H1 (cell line): ENCODE data around the gene GRM7. TPM values are rescaled to one million over a fixed set of nuclear protein-coding genes. Genes with fewer than 3 reads are reported as not detected.

Experiments used
- CTCF ChIA-PET: fragments of 300-600 bp; sonication (Branson Sonifier 250); formaldehyde crosslinking; loops from one replicate; lab custom pipeline; 2021; ENCODE audit not compliant: partially characterized antibody; lab: Charles Lee
- POLR2A ChIA-PET: fragments of 300-600 bp; sonication (Branson Sonifier 250); formaldehyde crosslinking; loops from one replicate; lab custom pipeline; 2021; ENCODE audit warnings: inconsistent platforms; ENCODE audit not compliant: partially characterized antibody; lab: Charles Lee
- DNase-seq, 2 experiments: peaks; one replicate each; pipeline versions ENCODE4 v3.0.0 to v3.0.0-alpha.2; 2010 to 2022; ENCODE audit warnings: low spot score in 2 of 2, low read depth in 1 of 2, mixed read lengths in 1 of 2
- FAIRE-seq: peaks from 2 replicates; lab custom pipeline; 2011; peaks lifted over from hg19 to GRCh38; lab: Jason Lieb, UNC
- H2AFZ ChIP-seq: 2 replicates; pipeline ENCODE4 v1.8.1; 2012; ENCODE audit warnings: low read length, inconsistent platforms
- H2AK5ac ChIP-seq: 2 replicates; pipeline ENCODE4 v1.6.1; 2013; ENCODE audit warnings: low read depth, low read length
- H2BK120ac ChIP-seq: replicated peaks from 2 replicates; pipeline ENCODE3; 2013; ENCODE audit warnings: low read depth, low read length, inconsistent platforms
- H2BK12ac ChIP-seq: 2 replicates; pipeline ENCODE4 v1.6.1; 2013; ENCODE audit warnings: low read depth, low read length
- H2BK15ac ChIP-seq: 2 replicates; pipeline ENCODE4 v1.6.1; 2013; ENCODE audit warnings: low read length
- H2BK20ac ChIP-seq: 2 replicates; pipeline ENCODE4 v1.6.1; 2013; ENCODE audit warnings: low read length
- H2BK5ac ChIP-seq: 2 replicates; pipeline ENCODE4 v1.6.1; 2013; ENCODE audit warnings: low read depth, low read length
- H3K14ac ChIP-seq: 2 replicates; pipeline ENCODE4 v1.6.1; 2013; ENCODE audit warnings: inconsistent platforms; ENCODE audit not compliant: insufficient read length
- H3K18ac ChIP-seq: 2 replicates; pipeline ENCODE4 v1.6.1; 2013; ENCODE audit warnings: low read length; ENCODE audit errors: extremely low read depth
- H3K23ac ChIP-seq: 2 replicates; pipeline ENCODE4 v1.6.1; 2013; ENCODE audit warnings: inconsistent platforms; ENCODE audit not compliant: insufficient read length
- H3K23me2 ChIP-seq: 2 replicates; pipeline ENCODE4 v1.6.1; 2013; ENCODE audit warnings: low read depth, low read length
- H3K27ac ChIP-seq: 2 replicates; pipeline ENCODE4 v1.6.1; 2011; ENCODE audit warnings: low read depth, low read length, inconsistent platforms
- H3K27me3 ChIP-seq, 4 experiments: replicated peaks in 1 of 4; 1 replicate in 1 of 4; 2 replicates in 3 of 4; pipeline versions ENCODE4 v1.6.1 to v1.8.1; 2011 to 2013; ENCODE audit warnings: low read length in 3 of 4, mild to moderate bottlenecking in 3 of 4, inconsistent platforms in 2 of 4, mixed read lengths in 2 of 4, moderate library complexity in 1 of 4; ENCODE audit not compliant: control insufficient read depth in 3 of 4, insufficient read depth in 3 of 4; ENCODE audit errors: extremely low read depth in 1 of 4
- H3K36me3 ChIP-seq, 4 experiments: 2 replicates each; pipeline versions ENCODE4 v1.6.1 to v1.8.1; 2011 to 2013; ENCODE audit warnings: mild to moderate bottlenecking in 4 of 4, low read length in 3 of 4, moderate library complexity in 2 of 4, control low read depth in 1 of 4, inconsistent platforms in 1 of 4; ENCODE audit not compliant: insufficient read depth in 4 of 4, control insufficient read depth in 2 of 4
- H3K4ac ChIP-seq: replicated peaks from 2 replicates; pipeline ENCODE3; 2013; ENCODE audit warnings: low read length, low read depth, mixed read lengths, inconsistent platforms; ENCODE audit not compliant: insufficient read length
- H3K4me1 ChIP-seq, 4 experiments: replicated peaks in 1 of 4; 1 replicate in 1 of 4; 2 replicates in 3 of 4; pipeline versions ENCODE4 v1.6.1 to v1.8.1; 2011 to 2013; ENCODE audit warnings: low read length in 3 of 4, inconsistent platforms in 2 of 4, mixed read lengths in 1 of 4; ENCODE audit not compliant: insufficient read depth in 4 of 4, control insufficient read depth in 3 of 4
- H3K4me2 ChIP-seq, 2 experiments: 2 replicates each; pipeline versions ENCODE4 v1.6.1 to v1.8.1; 2011 to 2013; ENCODE audit warnings: low read depth in 2 of 2, low read length in 2 of 2, control low read depth in 1 of 2, inconsistent platforms in 1 of 2, mild to moderate bottlenecking in 1 of 2; ENCODE audit not compliant: insufficient read depth in 1 of 2
- H3K4me3 ChIP-seq, 4 experiments: fragments of 200-600, 300-600 bp in 1 of 4; sonication (generic), shearing (Covaris generic), sonication (Bioruptor Twin) in 1 of 4; 2 replicates each; pipeline versions ENCODE4 v1.5.1 to v1.8.1; 2011 to 2016; ENCODE audit warnings: low read length in 4 of 4, low read depth in 3 of 4, control low read depth in 2 of 4, inconsistent platforms in 2 of 4, mild to moderate bottlenecking in 2 of 4, mixed read lengths in 1 of 4, moderate library complexity in 1 of 4; ENCODE audit not compliant: insufficient read depth in 2 of 4; ENCODE audit errors: extremely low read depth in 1 of 4
- H3K56ac ChIP-seq: replicated peaks from 2 replicates; pipeline ENCODE3; 2013; ENCODE audit warnings: low read depth, mild to moderate bottlenecking, mixed read lengths, low read length, inconsistent platforms; ENCODE audit not compliant: insufficient read length
- H3K79me1 ChIP-seq: 2 replicates; pipeline ENCODE4 v1.6.1; 2013; ENCODE audit warnings: low read depth, low read length, control low read depth
- H3K79me2 ChIP-seq, 2 experiments: 2 replicates each; pipeline versions ENCODE4 v1.6.1 to v1.8.1; 2012 to 2013; ENCODE audit warnings: low read length in 2 of 2, mild to moderate bottlenecking in 2 of 2, inconsistent platforms in 1 of 2; ENCODE audit not compliant: insufficient read depth in 2 of 2, control insufficient read depth in 1 of 2
- H3K9ac ChIP-seq, 4 experiments: replicated peaks in 1 of 4; 1 replicate in 1 of 4; 2 replicates in 3 of 4; pipeline versions ENCODE4 v1.6.1 to v1.8.1; 2011 to 2013; ENCODE audit warnings: low read depth in 3 of 4, low read length in 3 of 4, control low read depth in 2 of 4, mild to moderate bottlenecking in 2 of 4, moderate library complexity in 2 of 4, inconsistent platforms in 1 of 4; ENCODE audit errors: extremely low read depth in 1 of 4
- H3K9me3 ChIP-seq, 2 experiments: 2 replicates each; pipeline versions ENCODE4 v1.6.1 to v1.8.1; 2012 to 2013; ENCODE audit warnings: mild to moderate bottlenecking in 2 of 2, moderate library complexity in 2 of 2, control low read depth in 1 of 2, inconsistent platforms in 1 of 2, low read depth in 1 of 2, low read length in 1 of 2, mixed read lengths in 1 of 2; ENCODE audit not compliant: insufficient read depth in 2 of 2
- H4K20me1 ChIP-seq, 2 experiments: replicated peaks in 1 of 2; 2 replicates each; pipeline versions ENCODE3 to v1.8.1; 2011 to 2013; ENCODE audit warnings: inconsistent platforms in 2 of 2, low read length in 2 of 2, mild to moderate bottlenecking in 1 of 2; ENCODE audit not compliant: insufficient read depth in 2 of 2, control insufficient read depth in 1 of 2
- H4K5ac ChIP-seq: 2 replicates; pipeline ENCODE4 v1.6.1; 2013; ENCODE audit warnings: low read length, low read depth, mixed read lengths, inconsistent platforms; ENCODE audit not compliant: insufficient read length
- H4K8ac ChIP-seq: 2 replicates; pipeline ENCODE4 v1.8.0; 2013; ENCODE audit warnings: mild to moderate bottlenecking, moderate library complexity, low read length, inconsistent platforms; ENCODE audit not compliant: insufficient read depth; ENCODE audit errors: extremely low read depth
- H4K91ac ChIP-seq: replicated peaks from 2 replicates; pipeline ENCODE3; 2013; ENCODE audit warnings: low read length, mixed read lengths, inconsistent platforms; ENCODE audit not compliant: insufficient read length
- HDAC6 ChIP-seq: IDR thresholded peaks from one replicate; pipeline ENCODE4 v1.7.1; 2012; ENCODE audit warnings: low read depth, mild to moderate bottlenecking, inconsistent platforms, low read length, moderate library complexity
- NANOG ChIP-seq: IDR thresholded peaks from 2 replicates; pipeline ENCODE4 v1.6.1; 2011; ENCODE audit warnings: low read length, low read depth, mild to moderate bottlenecking, inconsistent platforms; ENCODE audit not compliant: insufficient read depth, poor library complexity, severe bottlenecking
- RNF2 ChIP-seq: fragments of 200-900, 300-1000 bp; sonication (generic); IDR thresholded peaks from 2 replicates; pipeline ENCODE4 v1.7.1; 2016; ENCODE audit warnings: borderline replicate concordance, low read depth, mild to moderate bottlenecking, antibody characterized with exemption, low read length; ENCODE audit not compliant: poor library complexity, severe bottlenecking; ENCODE audit errors: missing control alignments
- TAF1 ChIP-seq: IDR thresholded peaks from 2 replicates; pipeline ENCODE4 v1.6.1; 2011; ENCODE audit warnings: mild to moderate bottlenecking, low read depth, low read length
- TCF12 ChIP-seq: IDR thresholded peaks from 2 replicates; pipeline ENCODE4 v1.6.1; 2011; ENCODE audit warnings: low read depth, mild to moderate bottlenecking, low read length
- WGBS, 2 experiments: shearing (Covaris generic) in 1 of 2; methylation state at CpG; one replicate each; pipeline versions ENCODE4 v1.1.6 to v1.1.7; 2013 to 2015; ENCODE audit warnings: low lambda C conversion rate in 2 of 2, mixed read lengths in 2 of 2, inconsistent platforms in 1 of 2, low coverage in 1 of 2, missing lambda C conversion rate in 1 of 2; ENCODE audit not compliant: insufficient replicate concordance in 2 of 2, insufficient coverage in 1 of 2, insufficient read length in 1 of 2; ENCODE audit errors: extremely low coverage in 1 of 2, missing lambda C conversion rate in 1 of 2; 5-methylcytosine and 5-hydroxymethylcytosine counted together
- polyA plus RNA-seq, 7 experiments: library from polyadenylated mRNA; depleted of rRNA in 3 of 7; stranded (reverse) in 5 of 7; unstranded in 2 of 7; fragments of >200 nt in 5 of 7; fragments of 200-250 nt in 2 of 7; gene quantifications; 1 replicate in 5 of 7; 2 replicates in 1 of 7; 4 replicates in 1 of 7; pipeline versions ENCODE4 v1.2.1 to v1.2.3, GENCODE V29; 2011 to 2013; ENCODE audit warnings: missing spikeins in 2 of 7, mixed read lengths in 2 of 7
- total RNA-seq: library from RNA; stranded (reverse); fragmentation: NEBNext Ultra II Directional; extraction: Animal tissue kit (Norgen Biotek cat#: 25700); gene quantifications from 2 replicates; pipeline ENCODE4 v1.2.1, GENCODE V29; 2021
- TF ChIP-seq, protein P1 (sequence below): IDR thresholded peaks from 2 replicates; pipeline ENCODE4 v1.6.1; 2012; ENCODE audit warnings: low read length, inconsistent platforms
- TF ChIP-seq, protein P2 (sequence below): IDR thresholded peaks from 2 replicates; pipeline ENCODE4 v1.6.1; 2011; ENCODE audit warnings: low read length, improper control_type of control experiment

Gene GRM7
- total and polyA plus RNA-seq, 2 of the 8 experiments (the other 6 are each of a cell fraction or from before 2014, with no cell fraction given): 0.17 to 0.24 TPM

DNA sequence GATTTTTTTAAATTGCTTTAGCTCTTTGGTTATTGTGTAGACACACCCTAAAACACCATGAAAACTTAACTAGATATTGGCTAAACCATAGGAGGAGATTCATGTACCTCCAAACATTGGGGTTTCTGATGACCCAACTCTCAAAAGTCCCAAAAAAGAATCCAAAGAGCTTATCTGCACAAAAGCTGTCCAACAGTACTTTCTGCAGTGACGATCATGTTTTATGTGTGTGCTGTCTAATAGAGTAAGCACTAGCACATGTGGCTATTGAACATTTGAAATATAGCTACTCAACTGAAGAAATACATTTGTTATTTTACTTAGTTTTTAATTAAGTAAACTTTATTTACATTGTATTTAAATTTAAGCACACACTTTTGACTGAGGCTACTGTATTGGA, 822.5 kb downstream of the GRM7 start:
- Histone ChIP-seq H4K5ac (no peak overlapping the region), H3K4me1 (peaks cover 0 to 12% (median 1%) of the 10 kb centered on the region in 4 experiments; a peak in 2 of 7 replicates), H3K56ac (no peak overlapping the region), H3K23me2 (no peaks in the 10 kb centered on the region), H4K20me1 (no peaks in the 10 kb centered on the region), H4K8ac (no peak overlapping the region), H2BK15ac (no peak overlapping the region)
- POLR2A ChIA-PET: interaction anchor here (0.5 kb wide), 1 partner anchor 104 kb away, joined by 3 read pairs; no protein-coding TSS in a partner anchor
- no peak for TF ChIP-seq HDAC6
- TF ChIP-seq TCF12: no peak
- TF ChIP-seq, protein P1, sequence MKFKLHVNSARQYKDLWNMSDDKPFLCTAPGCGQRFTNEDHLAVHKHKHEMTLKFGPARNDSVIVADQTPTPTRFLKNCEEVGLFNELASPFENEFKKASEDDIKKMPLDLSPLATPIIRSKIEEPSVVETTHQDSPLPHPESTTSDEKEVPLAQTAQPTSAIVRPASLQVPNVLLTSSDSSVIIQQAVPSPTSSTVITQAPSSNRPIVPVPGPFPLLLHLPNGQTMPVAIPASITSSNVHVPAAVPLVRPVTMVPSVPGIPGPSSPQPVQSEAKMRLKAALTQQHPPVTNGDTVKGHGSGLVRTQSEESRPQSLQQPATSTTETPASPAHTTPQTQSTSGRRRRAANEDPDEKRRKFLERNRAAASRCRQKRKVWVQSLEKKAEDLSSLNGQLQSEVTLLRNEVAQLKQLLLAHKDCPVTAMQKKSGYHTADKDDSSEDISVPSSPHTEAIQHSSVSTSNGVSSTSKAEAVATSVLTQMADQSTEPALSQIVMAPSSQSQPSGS: no peak
- no peak for TF ChIP-seq TAF1
- TF ChIP-seq NANOG: no peak
- no peak for TF ChIP-seq RNF2
- TF ChIP-seq, protein P2, sequence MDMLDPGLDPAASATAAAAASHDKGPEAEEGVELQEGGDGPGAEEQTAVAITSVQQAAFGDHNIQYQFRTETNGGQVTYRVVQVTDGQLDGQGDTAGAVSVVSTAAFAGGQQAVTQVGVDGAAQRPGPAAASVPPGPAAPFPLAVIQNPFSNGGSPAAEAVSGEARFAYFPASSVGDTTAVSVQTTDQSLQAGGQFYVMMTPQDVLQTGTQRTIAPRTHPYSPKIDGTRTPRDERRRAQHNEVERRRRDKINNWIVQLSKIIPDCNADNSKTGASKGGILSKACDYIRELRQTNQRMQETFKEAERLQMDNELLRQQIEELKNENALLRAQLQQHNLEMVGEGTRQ: no peak
- TF ChIP-seq, all 59 proteins: peak for 0
- no peak overlapping the region for H3K23ac ChIP-seq
- no peak overlapping the region for H2AK5ac ChIP-seq
- H3K36me3 ChIP-seq: 0 out of 8 replicates have a peak, but pooled peaks cover 0 to 2% (median 0%) of the 10 kb centered on the region in 4 experiments
- H3K18ac ChIP-seq: no peak overlapping the region; the same call in 1 of the 2 replicates
- peak overlapping the region; percentile 43; the same call in 1 of the 2 replicates for H2AFZ ChIP-seq
- 100% methylated on average over 1 of the region's 1 CpG; no CpG with 5 or more reads in 1 of the 2 experiments for WGBS, 2 experiments
- H3K27ac ChIP-seq: peak overlapping the region; percentile 74; the same call in 1 of the 2 replicates
- no peak overlapping the region for H2BK12ac ChIP-seq
- H3K4ac ChIP-seq: no peak overlapping the region
- CTCF ChIA-PET: interaction anchor here (0.6 to 1.1 kb wide), 3 partner anchors 9 to 428 kb away, joined by 3 read pairs; no protein-coding TSS in a partner anchor
- no peak overlapping the region for H3K14ac ChIP-seq
- DNase-seq: no peak
- no peak overlapping the region for H4K91ac ChIP-seq
- H3K9me3 ChIP-seq: peaks cover 5 to 6% of the 10 kb centered on the region in 2 experiments; a peak in 1 of 4 replicates
- H3K9ac ChIP-seq: no peak overlapping the region
- H2BK5ac ChIP-seq: peak overlapping the region; percentile 46; the same call in 1 of the 2 replicates
- no peak overlapping the region for H2BK120ac ChIP-seq
- H3K4me3 ChIP-seq: peak overlapping the region in 1 of 4 experiments; percentile 17; a peak in 1 of 8 replicates
- 0 out of 4 replicates have a peak overlapping the region, but pooled peaks of 1 of the 2 experiments have one; percentile 28 for H3K4me2 ChIP-seq
- FAIRE-seq: no peak
- no peak overlapping the region; the same call in 1 of the 2 replicates for H2BK20ac ChIP-seq
- H3K79me2 ChIP-seq: no peaks in the 10 kb centered on the region
- no peaks in the 10 kb centered on the region for H3K79me1 ChIP-seq
- H3K27me3 ChIP-seq: no peaks in the 10 kb centered on the region
